ENCODE data around the gene CXCL12.
A peak's percentile ranks its signal among the peaks of the same experiment; 100 is the strongest.

CXCL12 gene

GRCh38 chr10:44404741-44405437 lies 20.0 kb upstream of the CXCL12 start:
- H3K9me3 Mint-ChIP-seq = peaks cover 33% of the 10 kb centered on the region
- peaks cover 8% of the 10 kb centered on the region for H3K36me3 Mint-ChIP-seq (ENCODE audit: low read depth)
- peaks cover 21% of the 10 kb centered on the region for H3K27me3 Mint-ChIP-seq (ENCODE audit: low read depth)
- H3K4me3 Mint-ChIP-seq = no peak overlapping the region
- no peak for TF ChIP-seq CTCF (IDR thresholded peaks at IDR 0.05; ENCODE audit: unreplicated experiment in 3 of 3)
- no peak overlapping the region for H3K27ac Mint-ChIP-seq
- H3K4me1 Mint-ChIP-seq = peaks cover 10% of the 10 kb centered on the region

GRCh38 chr10:44402465-44403195 lies 17.7 kb upstream of the CXCL12 start:
- Mint-ChIP-seq H3K36me3 (ENCODE audit: low read depth) (peaks cover 8% of the 10 kb centered on the region), H3K9me3 (peaks cover 21% of the 10 kb centered on the region), H3K4me1 (peaks cover 17% of the 10 kb centered on the region), H3K4me3 (no peak overlapping the region), H3K27ac (no peak overlapping the region), H3K27me3 (ENCODE audit: low read depth) (peaks cover 42% of the 10 kb centered on the region)
- TF ChIP-seq CTCF (IDR thresholded peaks at IDR 0.05; ENCODE audit: unreplicated experiment in 3 of 3) = no peak

- no peak overlapping the region for H3K4me3 Mint-ChIP-seq
- H3K27me3 Mint-ChIP-seq (ENCODE audit: low read depth) = peaks cover 51% of the 10 kb centered on the region
- H3K4me1 Mint-ChIP-seq = peaks cover 30% of the 10 kb centered on the region
- H3K9me3 Mint-ChIP-seq = peaks cover 6% of the 10 kb centered on the region
- TF ChIP-seq CTCF (IDR thresholded peaks at IDR 0.05; ENCODE audit: unreplicated experiment in 3 of 3) = no peak
- H3K27ac Mint-ChIP-seq = peak overlapping the region in 2 of 3 experiments; percentile 20 to 21
- H3K36me3 Mint-ChIP-seq (ENCODE audit: low read depth) = peaks cover 4% of the 10 kb centered on the region
Measured at GRCh38 chr10:44400541-44400940, 15.6 kb upstream of the CXCL12 start.

DNA sequence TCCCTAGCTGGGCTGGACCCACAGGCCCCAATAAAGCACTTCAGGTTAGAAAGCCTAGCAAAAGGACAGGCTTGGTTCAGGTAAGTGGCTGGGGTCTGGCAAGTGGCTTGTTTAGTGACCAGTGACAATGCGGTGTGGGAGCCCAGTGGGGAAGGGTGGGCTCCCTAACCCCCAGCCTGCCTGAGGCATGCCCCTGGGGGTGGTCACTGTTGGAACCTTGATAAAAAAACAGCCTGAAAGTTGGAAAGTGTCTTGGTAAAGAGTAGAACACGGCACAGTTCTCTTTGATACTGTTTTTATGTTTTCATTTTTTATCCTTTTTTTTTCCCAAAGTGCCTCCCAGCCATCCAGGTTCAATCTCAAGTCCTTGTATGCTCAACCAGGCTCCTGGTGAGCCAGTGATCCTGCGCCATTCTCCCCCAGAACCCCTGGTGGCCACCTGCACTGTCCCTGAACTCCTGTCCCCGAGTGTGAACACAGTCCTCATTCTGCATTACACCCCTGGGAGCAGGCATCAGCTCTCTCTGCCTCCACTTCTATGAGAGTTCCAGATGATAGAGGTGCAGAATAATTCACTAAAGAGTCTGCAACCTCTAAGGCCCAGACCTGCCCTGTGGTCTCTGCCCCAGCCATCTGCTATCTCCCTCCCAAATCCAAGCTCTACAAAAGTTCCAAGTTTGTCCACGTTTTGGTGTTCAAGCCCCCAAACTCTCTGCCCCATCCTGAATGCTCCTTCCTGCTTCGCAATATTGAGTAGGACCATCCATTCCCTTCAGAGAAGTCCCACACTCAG lies 15.0 kb upstream of the CXCL12 start:
- H3K36me3 Mint-ChIP-seq (ENCODE audit: low read depth) = peaks cover under 1% of the 10 kb centered on the region
- no peak for TF ChIP-seq CTCF (IDR thresholded peaks at IDR 0.05; ENCODE audit: unreplicated experiment in 3 of 3)
- peaks cover 32% of the 10 kb centered on the region for H3K4me1 Mint-ChIP-seq
- peaks cover 55% of the 10 kb centered on the region for H3K27me3 Mint-ChIP-seq (ENCODE audit: low read depth)
- H3K9me3 Mint-ChIP-seq = peaks cover 3% of the 10 kb centered on the region
- peak overlapping the region; percentile 44 to 59 (median 54) for H3K27ac Mint-ChIP-seq
- no peak overlapping the region for H3K4me3 Mint-ChIP-seq

DNA sequence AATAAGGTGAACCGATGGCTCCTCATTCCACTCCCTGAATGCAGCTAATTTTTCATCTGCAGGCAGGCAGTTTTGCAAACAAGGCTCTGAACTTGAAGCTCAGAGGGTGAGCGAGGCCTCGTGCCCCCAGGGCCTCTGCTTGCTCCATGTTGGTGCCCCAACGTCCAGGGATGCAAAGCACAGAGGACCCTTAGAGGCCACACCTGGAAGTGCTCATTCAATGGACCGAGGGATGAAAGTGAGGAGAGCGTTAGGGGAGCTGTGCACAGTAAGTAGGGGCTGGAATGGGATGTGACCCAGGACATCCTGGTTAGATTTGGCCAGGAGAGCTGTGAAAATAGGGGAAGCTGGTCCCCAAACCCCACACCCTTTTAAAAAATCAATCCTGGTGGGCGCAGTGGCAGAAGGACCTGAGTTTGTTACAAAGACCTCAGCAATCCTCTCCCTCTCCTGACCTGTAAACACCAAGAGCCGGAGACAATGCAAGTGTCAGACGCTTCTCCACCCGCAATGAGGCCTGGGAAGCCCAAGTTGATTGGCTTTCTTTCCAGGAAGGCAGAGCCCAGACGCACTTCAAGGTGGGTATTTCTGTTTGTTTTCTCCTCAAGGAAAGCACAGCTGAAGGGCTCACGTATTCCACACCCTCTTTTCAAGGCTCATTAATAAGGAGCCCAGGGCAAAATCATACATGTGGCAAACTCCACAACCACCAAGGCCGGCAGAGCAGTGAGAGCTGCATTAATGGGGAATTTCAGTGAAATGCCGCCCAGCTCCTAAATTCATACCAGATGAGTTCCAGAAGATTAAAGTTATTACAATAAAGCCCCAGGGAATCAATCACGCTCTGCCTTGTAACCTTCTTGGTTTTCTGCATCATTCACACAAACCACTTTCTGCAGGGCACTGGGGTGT lies 14.1 kb upstream of the CXCL12 start:
- H3K27me3 Mint-ChIP-seq (ENCODE audit: low read depth) = peaks cover 63% of the 10 kb centered on the region
- TF ChIP-seq CTCF (IDR thresholded peaks at IDR 0.05; ENCODE audit: unreplicated experiment in 3 of 3) = no peak
- H3K4me1 Mint-ChIP-seq = peaks cover 32% of the 10 kb centered on the region
- peaks cover 2% of the 10 kb centered on the region for H3K9me3 Mint-ChIP-seq
- no peaks in the 10 kb centered on the region for H3K36me3 Mint-ChIP-seq (ENCODE audit: low read depth)
- peak overlapping the region; percentile 44 to 54 (median 52) for H3K27ac Mint-ChIP-seq
- H3K4me3 Mint-ChIP-seq = no peak overlapping the region
